ENCODE data around the gene CEACAM19.

DNA sequence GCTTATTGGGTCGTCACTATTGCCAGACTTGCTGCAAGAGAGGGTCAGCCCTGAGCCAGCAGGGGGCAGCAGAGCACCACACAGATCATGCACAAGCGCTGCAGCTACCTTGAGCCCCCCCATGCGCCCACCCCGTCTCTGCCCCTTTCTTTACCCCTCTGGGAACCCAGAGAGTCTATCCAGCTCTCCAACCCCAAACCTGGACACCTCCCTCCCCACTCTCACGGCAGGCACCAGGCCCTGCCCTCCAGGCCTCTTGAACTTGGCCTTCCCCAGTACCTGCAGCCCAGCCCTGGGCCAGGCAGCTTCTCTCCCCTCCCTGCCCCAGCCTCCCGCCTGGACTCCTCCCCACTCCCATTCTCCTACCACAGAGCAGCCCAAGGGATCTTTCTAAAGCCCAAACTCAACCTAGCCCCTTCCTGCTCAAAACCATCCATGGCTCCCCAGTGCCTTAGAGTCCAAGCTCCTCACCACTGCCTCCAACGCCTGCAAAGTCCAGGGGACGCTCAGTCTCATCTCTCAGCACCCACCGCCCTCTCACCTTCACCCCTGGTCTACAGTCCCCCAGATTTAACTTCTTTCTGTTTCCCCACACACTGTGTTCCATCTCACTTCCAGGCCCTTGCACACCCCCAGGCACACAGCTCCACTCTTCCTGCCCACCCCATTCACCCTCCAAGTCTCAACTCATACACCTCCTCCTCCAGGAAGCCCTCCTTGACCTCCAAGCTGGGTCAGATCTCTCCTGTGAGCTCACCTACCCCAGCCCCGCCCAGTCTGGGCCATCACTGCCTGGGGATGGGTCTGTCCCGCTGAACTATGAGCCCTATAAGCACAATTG, 18.2 kb downstream of the CEACAM19 start:
- TF ChIP-seq, protein P1, sequence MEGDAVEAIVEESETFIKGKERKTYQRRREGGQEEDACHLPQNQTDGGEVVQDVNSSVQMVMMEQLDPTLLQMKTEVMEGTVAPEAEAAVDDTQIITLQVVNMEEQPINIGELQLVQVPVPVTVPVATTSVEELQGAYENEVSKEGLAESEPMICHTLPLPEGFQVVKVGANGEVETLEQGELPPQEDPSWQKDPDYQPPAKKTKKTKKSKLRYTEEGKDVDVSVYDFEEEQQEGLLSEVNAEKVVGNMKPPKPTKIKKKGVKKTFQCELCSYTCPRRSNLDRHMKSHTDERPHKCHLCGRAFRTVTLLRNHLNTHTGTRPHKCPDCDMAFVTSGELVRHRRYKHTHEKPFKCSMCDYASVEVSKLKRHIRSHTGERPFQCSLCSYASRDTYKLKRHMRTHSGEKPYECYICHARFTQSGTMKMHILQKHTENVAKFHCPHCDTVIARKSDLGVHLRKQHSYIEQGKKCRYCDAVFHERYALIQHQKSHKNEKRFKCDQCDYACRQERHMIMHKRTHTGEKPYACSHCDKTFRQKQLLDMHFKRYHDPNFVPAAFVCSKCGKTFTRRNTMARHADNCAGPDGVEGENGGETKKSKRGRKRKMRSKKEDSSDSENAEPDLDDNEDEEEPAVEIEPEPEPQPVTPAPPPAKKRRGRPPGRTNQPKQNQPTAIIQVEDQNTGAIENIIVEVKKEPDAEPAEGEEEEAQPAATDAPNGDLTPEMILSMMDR (IDR thresholded peaks at IDR 0.05) = peak in 5 of 7 experiments; percentile 84 to 94 (median 89)
- TF ChIP-seq POLR2A (IDR thresholded peaks at IDR 0.05) = no peak
